Dermis microvascular lymphatic vessel endothelial cell (primary cell): ENCODE measurements around the gene ACSM3. TPM values are rescaled to one million over a fixed set of nuclear protein-coding genes. Genes with fewer than 3 reads are reported as not detected.
"Not testable (repeated sequence)": the region's sequence is repeated elsewhere in the genome, so short reads cannot be mapped to it uniquely, and the experiment has no call there.

Experiments used
- DNase-seq, 2 donors: peaks; one replicate each; pipeline versions ENCODE4 v3.0.0 to v3.0.0-alpha.2; 2010; ENCODE audit warnings: low read depth in 2 of 2
- total RNA-seq: library from RNA; depleted of rRNA; stranded (reverse); fragments of >200 nt; gene quantifications from 2 replicates; pipeline ENCODE4 v1.2.1, GENCODE V29; 2014

Gene ACSM3
- total RNA-seq, 1 donor from 2014 or later: 0.13 TPM

- DNase-seq: not testable (repeated sequence)
Observed at GRCh38 chr16:20755799-20756198, 8.0 kb upstream of the ACSM3 start.

DNA sequence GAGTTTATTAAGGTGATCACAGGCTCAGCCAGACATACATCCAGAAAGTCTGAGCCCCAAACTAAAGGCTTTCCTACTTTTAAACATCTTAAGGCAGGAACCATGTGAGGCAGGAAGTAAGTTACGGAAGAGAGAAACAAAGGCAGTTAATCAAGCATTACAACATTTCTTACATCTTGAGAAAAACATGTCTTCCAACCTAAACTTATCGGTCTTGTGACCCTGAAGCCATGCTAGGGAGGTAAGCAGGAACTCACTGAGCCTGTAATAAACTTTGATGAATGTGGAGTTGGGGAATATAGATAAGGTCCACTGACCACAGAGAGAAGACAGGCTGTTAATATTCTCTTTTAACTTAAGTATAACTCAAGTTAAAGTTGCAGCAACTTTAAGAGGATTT is 3.5 kb upstream of the ACSM3 start:
- DNase-seq: no peak

GRCh38 chr16:20761175-20761574 is 2.6 kb upstream of the ACSM3 start:
- DNase-seq: no peak

DNA sequence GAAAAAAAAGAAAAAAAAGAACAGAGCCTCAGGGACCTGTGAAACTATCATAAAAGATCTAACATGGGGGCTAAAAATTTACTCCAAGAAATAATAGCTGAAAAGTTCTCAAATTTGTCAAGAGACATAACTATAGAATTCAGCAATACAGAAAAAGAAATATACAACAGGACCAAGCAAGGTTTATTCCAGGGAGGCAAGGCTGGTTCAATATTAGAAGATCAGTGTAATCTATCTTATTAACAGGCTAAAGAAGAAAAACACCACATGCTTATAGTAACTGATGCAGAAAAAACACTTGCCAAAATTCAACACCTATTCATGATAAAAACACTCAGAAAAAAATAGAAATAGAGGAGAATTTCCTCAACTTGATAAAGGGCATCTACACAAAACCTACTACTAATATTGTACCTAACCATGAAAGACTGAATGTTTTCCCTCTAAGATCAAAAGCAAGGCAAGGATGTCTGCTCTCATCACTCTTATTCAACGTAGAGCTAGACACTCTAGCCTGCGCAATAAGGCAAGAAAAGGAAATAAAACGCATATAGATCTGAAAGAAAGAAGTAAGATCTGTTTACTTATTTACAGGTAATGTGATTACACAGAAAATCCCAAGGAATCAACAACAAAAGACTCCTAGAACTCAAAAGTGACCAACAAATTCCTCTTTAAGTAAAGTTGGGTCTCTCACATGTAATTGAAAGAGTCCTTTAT is 1.2 kb upstream of the ACSM3 start:
- DNase-seq: no peak

- DNase-seq: not testable (repeated sequence)
Observed at GRCh38 chr16:20764448-20764847, 634 bp downstream of the ACSM3 start.

- DNase-seq: no peak
Observed at GRCh38 chr16:20765732-20766131, 1.9 kb downstream of the ACSM3 start.

DNA sequence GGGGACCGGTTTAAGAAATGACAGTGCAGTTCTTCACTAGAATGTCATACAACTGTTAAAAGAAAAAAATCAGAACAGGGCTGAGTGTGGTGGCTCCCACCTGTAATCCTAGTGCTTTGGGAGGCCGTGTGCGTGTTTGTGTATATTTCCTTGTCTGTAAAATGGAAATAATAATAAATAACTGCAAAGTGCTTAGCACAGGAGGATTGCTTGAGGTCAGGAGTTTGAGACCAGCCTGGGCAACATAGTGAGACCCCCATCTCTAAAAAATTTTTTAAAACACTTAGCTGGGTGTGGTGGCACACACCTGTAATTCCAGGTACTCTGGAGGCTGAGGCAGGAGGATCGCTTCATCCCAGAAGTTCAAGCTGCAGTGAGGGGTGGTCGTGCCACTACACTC is 2.5 kb downstream of the ACSM3 start:
- no peak for DNase-seq

- DNase-seq: no peak
Observed at GRCh38 chr16:20767577-20767976, 3.8 kb downstream of the ACSM3 start.

DNA sequence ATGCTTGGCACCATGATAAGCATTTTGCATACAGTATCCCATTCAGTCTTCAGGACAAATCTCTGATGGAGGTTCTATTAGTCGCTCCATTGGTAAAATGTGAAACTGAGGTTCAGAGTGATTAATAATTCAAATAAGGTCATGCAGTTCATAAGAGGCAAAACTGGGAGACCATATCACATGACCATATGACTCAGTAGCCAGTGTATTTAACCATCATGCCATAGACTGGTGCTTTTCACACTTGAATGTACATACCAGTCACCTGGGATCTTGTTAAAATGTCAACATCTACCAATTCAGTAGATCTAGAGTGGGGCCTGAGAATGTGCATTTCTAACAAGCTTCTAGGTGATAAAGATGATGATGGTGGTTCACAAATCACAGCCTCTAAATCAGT is 4.3 kb downstream of the ACSM3 start:
- DNase-seq: no peak

- DNase-seq: no peak
Observed at GRCh38 chr16:20768818-20769217, 5.0 kb downstream of the ACSM3 start.

DNA sequence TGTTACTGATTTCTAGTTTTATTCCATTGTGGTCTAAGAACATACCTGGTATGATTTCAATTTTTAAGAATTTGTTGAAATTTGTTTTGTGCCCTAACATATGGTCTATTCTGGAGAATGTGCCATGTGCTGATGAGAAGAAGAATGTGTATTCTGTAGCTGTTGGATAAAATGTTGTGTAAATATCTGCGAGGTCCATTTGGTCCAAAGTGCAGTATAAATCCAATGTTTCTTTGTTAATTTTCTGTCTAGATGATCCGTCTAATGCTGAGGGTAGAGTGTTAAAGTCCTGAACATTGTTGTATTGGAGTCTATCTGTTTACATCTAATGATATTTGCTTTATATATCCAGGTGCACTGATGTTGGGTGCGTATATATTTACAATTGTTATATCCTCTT is 9.9 kb downstream of the ACSM3 start:
- DNase-seq: no peak

DNA sequence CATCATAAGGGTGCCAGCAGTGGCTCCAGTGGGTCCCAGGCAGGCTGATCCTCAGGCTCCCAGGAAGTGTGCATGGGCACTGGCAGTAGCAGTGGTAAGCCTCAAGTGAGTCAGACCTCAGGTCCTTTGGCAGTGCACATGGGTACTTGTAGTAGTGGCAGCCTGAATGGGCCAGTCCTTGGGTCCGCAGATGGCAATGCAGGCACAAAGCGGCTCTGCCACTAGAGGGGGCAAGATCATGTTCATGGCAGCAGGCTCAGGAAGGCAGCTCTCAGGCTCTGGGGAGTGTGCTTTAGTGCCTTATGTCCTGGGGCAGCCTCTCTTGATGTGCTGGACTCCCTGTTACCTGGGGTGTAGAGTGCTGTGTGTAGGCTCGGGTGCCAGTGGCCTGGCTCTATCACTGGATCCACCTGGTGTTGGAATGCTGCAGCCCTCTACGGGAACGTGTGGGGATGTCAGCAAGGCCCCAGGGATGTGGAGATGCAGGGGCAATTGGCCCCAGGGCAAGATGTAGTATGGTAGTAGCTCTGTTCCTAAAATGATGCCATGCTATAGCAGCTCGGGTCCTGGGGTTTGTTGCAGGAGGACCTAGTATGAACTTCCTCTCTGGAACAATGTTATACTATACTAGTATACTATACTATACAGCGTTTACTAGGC is 11.0 kb downstream of the ACSM3 start:
- peak; percentile 37 to 72 for DNase-seq

DNA sequence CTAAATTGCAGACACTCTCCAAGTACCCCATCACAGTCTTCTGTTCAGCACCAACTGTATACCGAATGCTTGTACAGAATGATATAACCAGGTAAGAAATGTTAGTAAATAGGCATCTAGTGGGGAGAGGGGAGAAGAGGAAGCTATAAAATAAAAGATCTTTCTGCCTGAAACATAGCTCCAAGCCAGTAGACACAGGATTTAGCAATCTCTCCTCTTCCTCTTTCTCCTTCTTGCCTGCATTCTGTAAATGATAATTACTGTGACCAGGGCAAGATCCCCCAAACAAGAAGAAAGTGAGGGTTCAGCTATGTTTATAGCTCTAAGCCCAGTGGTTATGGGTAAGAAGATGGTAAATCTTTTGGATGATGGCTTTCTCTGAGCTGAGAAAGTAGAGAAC is 17.9 kb downstream of the ACSM3 start:
- no peak for DNase-seq

- DNase-seq: no peak
Observed at GRCh38 chr16:20782470-20782869, 18.7 kb downstream of the ACSM3 start.

DNA sequence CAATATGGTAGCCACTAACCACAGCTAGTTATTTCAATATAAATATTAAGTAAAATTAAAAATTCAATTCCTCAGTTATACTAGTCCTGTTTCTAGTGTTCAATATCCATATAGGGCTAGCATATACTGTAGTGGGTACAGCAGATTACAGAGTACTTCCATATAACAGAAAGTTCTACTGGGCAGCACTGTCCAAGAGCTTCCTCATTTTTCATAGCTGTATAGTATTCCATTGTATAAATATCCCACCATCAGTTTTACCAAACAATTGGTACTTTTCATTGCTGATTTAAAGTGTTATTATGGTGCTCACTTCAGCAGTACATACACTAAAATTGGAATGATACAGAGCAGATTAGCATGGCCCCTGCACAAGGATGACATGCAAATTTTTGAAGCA is 20.4 kb downstream of the ACSM3 start:
- no peak for DNase-seq

GRCh38 chr16:20789130-20789529 is 25.3 kb downstream of the ACSM3 start:
- no peak for DNase-seq

- no peak for DNase-seq
Observed at GRCh38 chr16:20791923-20792612, 28.3 kb downstream of the ACSM3 start.

DNA sequence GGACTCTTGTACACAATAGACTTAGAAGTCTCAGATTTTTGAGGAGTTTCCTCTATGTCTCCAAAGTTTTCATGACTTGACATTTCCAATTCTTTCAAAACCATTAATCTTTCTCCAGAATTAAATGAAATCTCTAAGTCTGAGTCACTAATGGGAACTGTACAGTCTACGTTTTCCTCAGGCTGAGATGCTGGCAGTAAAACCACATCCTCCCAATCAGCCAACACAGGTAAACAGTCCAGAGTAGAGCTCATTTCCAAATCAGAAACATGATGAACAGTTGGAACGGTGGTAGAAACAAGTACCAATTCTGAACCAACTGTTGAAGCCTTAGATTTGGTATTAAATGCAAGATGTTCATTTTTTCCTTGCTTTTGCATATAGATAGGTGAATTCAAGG is 34.5 kb downstream of the ACSM3 start:
- DNase-seq: no peak

DNA sequence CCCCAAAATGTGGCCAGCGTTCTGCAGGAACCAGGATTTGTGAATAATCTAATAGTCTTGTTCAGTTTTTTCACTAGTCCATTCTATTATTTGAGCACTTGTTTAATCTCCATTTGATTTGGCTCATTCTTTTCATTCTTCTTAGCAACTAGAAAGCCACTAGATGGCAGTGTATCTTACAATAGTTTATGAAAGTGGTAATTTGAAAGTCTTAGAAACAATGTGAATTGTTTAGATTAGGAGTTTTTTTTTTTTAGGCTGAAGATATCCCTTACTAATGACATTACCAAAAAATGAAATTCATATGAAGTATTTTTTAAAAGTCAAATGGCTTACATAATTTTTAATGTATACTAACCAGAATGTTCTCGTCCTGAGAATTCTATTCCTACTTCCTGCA is 35.8 kb downstream of the ACSM3 start:
- DNase-seq: peak; percentile 22 to 36

DNA sequence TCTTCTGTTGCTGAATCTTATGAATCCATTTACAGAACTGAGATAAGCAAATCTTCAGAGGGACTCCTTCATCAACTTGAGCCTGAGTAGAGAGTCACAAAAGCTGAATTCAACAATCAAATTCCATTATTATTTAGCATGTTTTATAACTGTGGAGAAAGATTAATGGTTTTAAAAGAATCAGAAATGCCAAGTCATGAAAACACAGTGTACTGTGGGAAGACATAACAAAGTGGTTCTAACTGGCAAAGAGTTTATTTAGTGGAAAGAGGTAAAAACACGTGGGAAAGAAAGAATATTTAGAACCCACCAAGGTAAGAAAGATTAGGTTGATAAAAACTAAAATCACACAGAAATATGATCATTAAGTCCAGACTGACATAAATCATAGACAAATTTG is 37.5 kb downstream of the ACSM3 start:
- no peak for DNase-seq

DNA sequence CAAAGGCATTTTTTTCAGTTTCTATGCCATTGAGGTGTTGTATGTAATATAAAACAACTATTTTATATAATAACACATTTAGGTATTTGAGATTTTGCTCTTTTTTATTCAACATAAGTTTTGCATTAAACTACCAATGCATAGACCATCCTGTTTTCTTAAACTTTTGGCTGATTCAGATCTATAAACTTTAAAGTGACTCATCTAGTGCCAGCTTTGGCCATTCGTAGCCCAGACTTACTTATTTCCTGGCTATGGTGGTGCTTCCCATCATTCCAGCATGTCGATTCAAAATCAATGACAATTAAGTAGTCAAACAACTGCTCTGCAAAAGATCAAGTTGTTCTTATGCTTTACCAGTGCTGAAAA is 39.4 kb downstream of the ACSM3 start:
- no peak for DNase-seq

DNA sequence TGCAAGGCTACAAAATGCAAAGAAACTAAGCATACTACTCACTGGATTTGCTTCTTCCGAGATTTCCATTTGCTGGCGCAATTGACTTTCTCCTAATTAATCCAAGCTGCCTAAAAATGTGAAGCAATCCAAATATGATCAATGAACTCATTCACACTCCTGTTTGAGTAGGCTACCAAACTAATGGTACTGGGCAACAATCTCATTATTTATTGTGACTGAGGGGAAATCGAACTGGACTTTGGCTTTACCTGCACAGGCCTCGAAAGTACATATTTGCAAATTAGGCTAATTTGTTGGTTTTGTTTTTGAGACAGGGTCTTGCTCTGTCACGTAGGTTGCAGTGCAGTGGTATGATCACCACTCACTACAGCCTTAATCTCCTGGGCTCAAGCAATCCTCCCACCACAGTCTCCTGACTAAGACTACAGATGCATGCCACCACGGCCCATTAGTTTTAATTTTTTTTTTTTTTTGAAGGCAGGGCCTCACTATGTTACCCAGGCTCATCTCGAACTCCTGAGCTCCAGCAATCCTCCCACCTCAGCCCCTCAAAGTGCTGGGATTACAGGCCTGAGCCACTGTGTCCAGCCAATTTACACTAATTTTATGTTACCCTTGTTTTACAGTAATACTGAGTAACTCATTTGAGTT is 39.9 kb downstream of the ACSM3 start:
- no peak for DNase-seq
